ENCODE measurements around the gene ATL1. TPM values are rescaled to one million over a fixed set of nuclear protein-coding genes. Genes with fewer than 3 reads are reported as not detected.

ATL1 gene
- total RNA-seq, 6 experiments from 2014 or later, result 0.35 to 0.92 (median 0.48) TPM

DNA sequence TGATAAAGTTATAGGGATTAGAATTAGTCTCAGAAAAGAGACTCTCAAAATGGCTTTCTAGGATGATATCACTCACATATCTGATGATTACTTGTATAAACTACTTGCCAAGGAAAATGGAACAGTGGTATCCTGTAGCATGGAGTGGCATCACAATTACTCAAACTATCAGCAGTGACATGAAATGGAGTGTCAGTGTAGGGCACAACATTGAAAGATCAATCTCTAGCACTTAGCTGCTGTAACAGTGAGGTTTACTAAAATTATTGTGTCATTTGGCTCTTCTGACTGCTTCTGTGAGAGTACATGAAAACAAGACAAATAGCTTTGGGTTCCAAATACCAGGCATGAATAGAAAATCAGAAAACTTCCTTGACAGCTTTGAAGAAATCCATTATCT is 20.9 kb upstream of the ATL1 start:
- Mint-ChIP-seq H3K4me1 (ENCODE audit: low read depth) (peaks cover 3% of the 10 kb centered on the region; the same call in 1 of the 2 replicates), H3K9me3 (peaks cover 5% of the 10 kb centered on the region; the same call in 1 of the 2 replicates), H3K4me3 (no peak overlapping the region), H3K36me3 (ENCODE audit: low read depth) (peaks cover 13% of the 10 kb centered on the region; the same call in 1 of the 2 replicates), H3K27me3 (ENCODE audit: insufficient read depth) (peaks cover 23% of the 10 kb centered on the region), H3K27ac (no peak overlapping the region)
- DNase-seq, result no peak
- TF ChIP-seq, protein P1, sequence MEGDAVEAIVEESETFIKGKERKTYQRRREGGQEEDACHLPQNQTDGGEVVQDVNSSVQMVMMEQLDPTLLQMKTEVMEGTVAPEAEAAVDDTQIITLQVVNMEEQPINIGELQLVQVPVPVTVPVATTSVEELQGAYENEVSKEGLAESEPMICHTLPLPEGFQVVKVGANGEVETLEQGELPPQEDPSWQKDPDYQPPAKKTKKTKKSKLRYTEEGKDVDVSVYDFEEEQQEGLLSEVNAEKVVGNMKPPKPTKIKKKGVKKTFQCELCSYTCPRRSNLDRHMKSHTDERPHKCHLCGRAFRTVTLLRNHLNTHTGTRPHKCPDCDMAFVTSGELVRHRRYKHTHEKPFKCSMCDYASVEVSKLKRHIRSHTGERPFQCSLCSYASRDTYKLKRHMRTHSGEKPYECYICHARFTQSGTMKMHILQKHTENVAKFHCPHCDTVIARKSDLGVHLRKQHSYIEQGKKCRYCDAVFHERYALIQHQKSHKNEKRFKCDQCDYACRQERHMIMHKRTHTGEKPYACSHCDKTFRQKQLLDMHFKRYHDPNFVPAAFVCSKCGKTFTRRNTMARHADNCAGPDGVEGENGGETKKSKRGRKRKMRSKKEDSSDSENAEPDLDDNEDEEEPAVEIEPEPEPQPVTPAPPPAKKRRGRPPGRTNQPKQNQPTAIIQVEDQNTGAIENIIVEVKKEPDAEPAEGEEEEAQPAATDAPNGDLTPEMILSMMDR (IDR thresholded peaks at IDR 0.05), result no peak

DNA sequence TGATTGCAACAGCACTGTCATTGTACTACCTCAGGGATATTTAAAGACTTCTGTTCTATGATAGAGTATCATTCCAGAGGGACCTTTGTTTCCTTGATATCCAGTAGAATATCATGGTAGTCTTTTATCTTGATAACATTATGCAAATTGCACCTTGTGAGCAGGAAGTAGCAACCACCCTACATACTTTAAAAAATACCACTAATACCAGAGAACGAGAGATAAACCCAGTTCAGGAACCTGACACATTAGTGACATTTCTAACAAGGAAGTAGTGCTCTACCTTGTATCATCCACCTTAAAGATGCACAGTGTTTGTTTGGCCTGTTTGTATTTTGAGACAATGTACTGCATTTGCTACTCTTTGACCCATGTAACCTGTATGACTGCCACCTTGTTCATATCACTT is 18.8 kb upstream of the ATL1 start:
- Mint-ChIP-seq H3K4me3 (no peak overlapping the region), H3K27me3 (ENCODE audit: insufficient read depth) (peaks cover 19% of the 10 kb centered on the region), H3K27ac (no peak overlapping the region), H3K4me1 (ENCODE audit: low read depth) (no peaks in the 10 kb centered on the region), H3K36me3 (ENCODE audit: low read depth) (peaks cover 13% of the 10 kb centered on the region; the same call in 1 of the 2 replicates), H3K9me3 (peaks cover 5% of the 10 kb centered on the region; the same call in 1 of the 2 replicates)
- TF ChIP-seq, protein P1 (IDR thresholded peaks at IDR 0.05), result no peak
- no peak for DNase-seq

DNA sequence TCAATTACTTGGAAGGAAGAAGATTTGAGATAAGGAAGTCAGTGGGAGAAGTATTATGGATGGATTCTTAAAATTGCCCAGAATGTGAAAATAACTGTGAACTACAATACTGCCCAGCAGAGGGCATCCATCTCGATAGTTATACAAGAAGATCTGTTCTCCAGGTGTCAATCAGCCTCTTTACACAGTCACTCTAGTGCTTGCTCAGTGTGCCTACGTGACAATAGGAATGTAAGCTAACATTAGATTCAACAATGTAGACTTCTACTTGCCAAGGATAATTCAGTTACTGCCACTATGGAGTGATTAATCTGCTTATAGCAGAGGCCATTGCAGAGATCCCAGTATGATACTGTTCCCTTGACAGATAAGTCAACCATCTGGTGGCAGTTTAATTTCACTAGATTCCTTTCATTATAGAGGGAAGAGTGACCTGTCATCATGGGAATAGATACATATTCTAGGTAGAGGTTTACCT is 17.0 kb upstream of the ATL1 start:
- Mint-ChIP-seq H3K27me3 (ENCODE audit: insufficient read depth) (peaks cover 11% of the 10 kb centered on the region), H3K36me3 (ENCODE audit: low read depth) (peaks cover 4% of the 10 kb centered on the region; the same call in 1 of the 2 replicates), H3K9me3 (no peaks in the 10 kb centered on the region), H3K27ac (no peak overlapping the region), H3K4me3 (no peak overlapping the region), H3K4me1 (ENCODE audit: low read depth) (no peaks in the 10 kb centered on the region)
- TF ChIP-seq, protein P1 (IDR thresholded peaks at IDR 0.05), result peak; percentile 83
- peak; percentile 38 for DNase-seq

DNA sequence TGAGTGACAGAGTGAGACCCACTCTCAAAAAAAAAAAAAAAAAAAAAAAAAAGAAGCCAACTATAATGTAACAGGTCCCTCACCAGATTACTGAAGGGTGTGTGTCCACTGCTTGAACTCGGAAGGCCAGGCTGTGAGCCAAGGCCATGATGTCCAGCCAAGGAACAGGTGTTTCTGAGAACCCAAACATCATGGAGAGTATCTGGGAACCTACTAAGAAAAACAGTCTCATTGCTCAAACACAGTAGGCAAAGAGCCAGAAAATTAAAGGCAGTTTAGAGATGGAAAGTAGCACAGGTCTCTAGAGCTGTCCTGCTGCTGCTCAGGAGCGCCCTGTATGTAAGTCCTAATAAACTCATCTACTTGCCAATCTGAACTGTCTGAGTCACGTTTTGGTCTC is 15.0 kb upstream of the ATL1 start:
- peaks cover 11% of the 10 kb centered on the region for H3K27me3 Mint-ChIP-seq (ENCODE audit: insufficient read depth)
- H3K4me3 Mint-ChIP-seq, result no peak overlapping the region
- H3K4me1 Mint-ChIP-seq (ENCODE audit: low read depth), result no peaks in the 10 kb centered on the region
- TF ChIP-seq, protein P1 (IDR thresholded peaks at IDR 0.05), result no peak
- H3K36me3 Mint-ChIP-seq (ENCODE audit: low read depth), result no peaks in the 10 kb centered on the region
- no peak for DNase-seq
- H3K27ac Mint-ChIP-seq, result no peak overlapping the region
- no peaks in the 10 kb centered on the region for H3K9me3 Mint-ChIP-seq

DNA sequence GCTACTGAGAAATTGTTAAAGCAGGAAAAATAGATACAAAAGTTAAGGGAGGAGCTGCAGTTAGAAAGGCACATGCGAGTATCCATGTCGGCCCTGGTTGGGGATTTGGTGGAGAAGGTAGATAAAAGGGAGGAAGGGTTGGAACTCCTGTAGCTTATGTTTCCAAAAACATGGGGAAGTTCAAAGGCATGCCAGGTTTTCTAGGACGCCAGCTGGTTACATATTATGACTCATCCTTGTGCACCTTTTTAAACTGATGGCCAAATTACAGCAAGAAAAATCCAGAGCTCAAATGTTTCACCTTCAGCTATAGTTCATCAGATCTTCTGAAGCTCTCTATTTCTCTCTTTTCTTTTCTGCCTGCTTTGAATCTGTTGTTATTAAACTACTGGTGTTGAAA is 14.3 kb upstream of the ATL1 start:
- Mint-ChIP-seq H3K9me3 (no peaks in the 10 kb centered on the region), H3K4me3 (no peak overlapping the region), H3K27me3 (ENCODE audit: insufficient read depth) (peaks cover 11% of the 10 kb centered on the region), H3K36me3 (ENCODE audit: low read depth) (no peaks in the 10 kb centered on the region), H3K27ac (no peak overlapping the region), H3K4me1 (ENCODE audit: low read depth) (no peaks in the 10 kb centered on the region)
- TF ChIP-seq, protein P1 (IDR thresholded peaks at IDR 0.05), result no peak
- DNase-seq, result no peak
